PC-3 (cell line): ENCODE measurements around the gene CBX2. TPM values are rescaled to one million over a fixed set of nuclear protein-coding genes. Genes with fewer than 3 reads are reported as not detected.

Experiments used
- ATAC-seq: fragments of 200-7000 bp; cut with Tn5 transposase; 2 replicates; pipeline ENCODE4 v1.9.1; 2020; ENCODE audit warnings: mild to moderate bottlenecking, moderate library complexity
- BruUV-seq: library from RNA; stranded (reverse); fragments of 400-500 nt; replicated peaks from 2 replicates; lab custom pipeline; 2021; lab: Mats Ljungman, UMichigan
- CTCF ChIA-PET: fragments of 300-600 bp; sonication (Branson Sonifier 250); formaldehyde crosslinking; loops from one replicate; lab custom pipeline; 2022; ENCODE audit warnings: antibody characterized with exemption; lab: Charles Lee
- POLR2A ChIA-PET: fragments of 300-600 bp; sonication (Branson Sonifier 250); formaldehyde crosslinking; loops from one replicate; lab custom pipeline; 2022; ENCODE audit warnings: antibody characterized with exemption; ENCODE audit not compliant: unreplicated experiment; lab: Charles Lee
- DNase-seq: peaks from one replicate; pipeline ENCODE4 v3.0.0-alpha.2; 2015
- H2AFZ ChIP-seq: fragments of 300-600 bp; sonication (generic); 2 replicates; pipeline ENCODE4 v1.6.0; 2016; ENCODE audit warnings: antibody characterized with exemption, low read length
- H3F3A ChIP-seq: fragments of 300-600 bp; sonication (generic); one replicate; pipeline ENCODE4 v1.6.0; 2017; ENCODE audit warnings: antibody characterized with exemption, low read length, control low read depth, mild to moderate bottlenecking; ENCODE audit not compliant: unreplicated experiment
- H3K27ac ChIP-seq: fragments of 300-600 bp; sonication (generic); 2 replicates; pipeline ENCODE4 v1.5.1; 2016; ENCODE audit warnings: mild to moderate bottlenecking, low read length
- H3K27me3 ChIP-seq: fragments of 300-600 bp; sonication (generic); 2 replicates; pipeline ENCODE4 v1.6.1; 2016; ENCODE audit warnings: low read length, mixed read lengths
- H3K36me3 ChIP-seq: fragments of 300-600 bp; sonication (generic); 2 replicates; pipeline ENCODE4 v1.6.1; 2016; ENCODE audit warnings: low read depth, mixed run types, low read length, mixed read lengths
- H3K4me1 ChIP-seq: fragments of 300-600 bp; sonication (generic); 2 replicates; pipeline ENCODE4 v1.5.1; 2016; ENCODE audit warnings: low read length; ENCODE audit not compliant: insufficient read depth
- H3K4me2 ChIP-seq: fragments of 300-600 bp; sonication (generic); 2 replicates; pipeline ENCODE4 v1.6.0; 2016; ENCODE audit warnings: low read length
- H3K4me3 ChIP-seq: fragments of 300-600 bp; sonication (generic); 2 replicates; pipeline ENCODE4 v1.5.1; 2016; ENCODE audit warnings: mild to moderate bottlenecking, low read length, mixed read lengths
- H3K79me2 ChIP-seq: fragments of 300-600 bp; sonication (generic); 2 replicates; pipeline ENCODE4 v1.6.1; 2017; ENCODE audit warnings: low read length, mixed read lengths
- H3K9ac ChIP-seq: fragments of 300-600 bp; sonication (generic); 2 replicates; pipeline ENCODE4 v1.6.0; 2016; ENCODE audit warnings: mild to moderate bottlenecking, low read length
- H3K9me2 ChIP-seq: fragments of 300-600 bp; sonication (generic); replicated peaks from 2 replicates; pipeline ENCODE4 v1.6.1; 2016; ENCODE audit warnings: mixed run types, low read length, mixed read lengths
- H3K9me3 ChIP-seq: fragments of 300-600 bp; sonication (generic); 2 replicates; pipeline ENCODE4 v1.6.1; 2016; ENCODE audit warnings: low read length, mixed read lengths
- H4K20me1 ChIP-seq: fragments of 300-600 bp; sonication (generic); 2 replicates; pipeline ENCODE4 v1.6.1; 2016; ENCODE audit warnings: low read length, mixed read lengths
- EZH2 ChIP-seq: fragments of 300-600 bp; sonication (generic); IDR thresholded peaks from one replicate; pipeline ENCODE4 v1.6.1; 2017; ENCODE audit warnings: antibody characterized with exemption, mild to moderate bottlenecking, low read length; ENCODE audit not compliant: unreplicated experiment
- EZH2phosphoT487 ChIP-seq: fragments of 300-600 bp; sonication (generic); IDR thresholded peaks from 2 replicates; pipeline ENCODE4 v1.6.1; 2018; ENCODE audit warnings: mild to moderate bottlenecking, antibody characterized with exemption, low read length, borderline replicate concordance
- intact Hi-C: fragments of 100-400 bp; cut with micrococcal nuclease; formaldehyde crosslinking; loops from 2 replicates; pipeline ENCODE4 v1.9.0; 2023
- total RNA-seq: library from RNA; depleted of rRNA; stranded (reverse); fragments of >200 nt; gene quantifications from 2 replicates; pipeline ENCODE4 v1.2.3, GENCODE V29; 2014
- TF ChIP-seq, protein P1 (sequence below): fragments of 300-600 bp; sonication (generic); conservative IDR thresholded peaks from 2 replicates; pipeline ENCODE4 v1.5.1; 2017; ENCODE audit warnings: antibody characterized with exemption, low read depth, mild to moderate bottlenecking, low read length

The CBX2 gene
- total RNA-seq, 1 experiment from 2014 or later = 39.2 TPM

DNA sequence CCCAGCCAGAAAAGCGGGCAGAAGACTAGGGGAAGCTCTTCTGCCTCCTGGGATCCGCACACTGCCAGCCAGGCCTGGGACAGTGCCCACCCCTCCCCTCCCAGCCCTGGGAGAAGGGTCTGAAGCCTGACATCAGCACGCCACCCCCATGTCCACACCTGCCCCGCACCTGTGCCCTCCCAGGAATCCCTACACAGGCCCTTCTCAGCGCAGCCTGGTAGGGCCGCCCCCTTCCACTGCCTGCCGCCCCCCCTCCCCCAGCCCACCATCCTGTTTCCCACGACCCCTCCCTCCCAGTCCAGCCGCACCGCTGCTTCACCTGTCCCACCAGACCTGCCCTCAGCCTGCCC lies 36.6 kb upstream of the CBX2 start:
- H3K27ac ChIP-seq = no peak overlapping the region
- H3F3A ChIP-seq = no peaks in the 10 kb centered on the region
- POLR2A ChIA-PET = no interaction called here
- H3K79me2 ChIP-seq = no peaks in the 10 kb centered on the region
- no peaks in the 10 kb centered on the region for H4K20me1 ChIP-seq
- H3K36me3 ChIP-seq = no peaks in the 10 kb centered on the region
- CTCF ChIA-PET = interaction anchor here (0.6 to 2.1 kb wide), 7 partner anchors 30 to 247 kb away, joined by 3 to 6 read pairs (median 4); no protein-coding TSS in a partner anchor
- TF ChIP-seq EZH2phosphoT487 (no peak), EZH2 (no peak)
- TF ChIP-seq, protein P1, sequence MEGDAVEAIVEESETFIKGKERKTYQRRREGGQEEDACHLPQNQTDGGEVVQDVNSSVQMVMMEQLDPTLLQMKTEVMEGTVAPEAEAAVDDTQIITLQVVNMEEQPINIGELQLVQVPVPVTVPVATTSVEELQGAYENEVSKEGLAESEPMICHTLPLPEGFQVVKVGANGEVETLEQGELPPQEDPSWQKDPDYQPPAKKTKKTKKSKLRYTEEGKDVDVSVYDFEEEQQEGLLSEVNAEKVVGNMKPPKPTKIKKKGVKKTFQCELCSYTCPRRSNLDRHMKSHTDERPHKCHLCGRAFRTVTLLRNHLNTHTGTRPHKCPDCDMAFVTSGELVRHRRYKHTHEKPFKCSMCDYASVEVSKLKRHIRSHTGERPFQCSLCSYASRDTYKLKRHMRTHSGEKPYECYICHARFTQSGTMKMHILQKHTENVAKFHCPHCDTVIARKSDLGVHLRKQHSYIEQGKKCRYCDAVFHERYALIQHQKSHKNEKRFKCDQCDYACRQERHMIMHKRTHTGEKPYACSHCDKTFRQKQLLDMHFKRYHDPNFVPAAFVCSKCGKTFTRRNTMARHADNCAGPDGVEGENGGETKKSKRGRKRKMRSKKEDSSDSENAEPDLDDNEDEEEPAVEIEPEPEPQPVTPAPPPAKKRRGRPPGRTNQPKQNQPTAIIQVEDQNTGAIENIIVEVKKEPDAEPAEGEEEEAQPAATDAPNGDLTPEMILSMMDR = no peak
- no peak for ATAC-seq
- H3K9me3 ChIP-seq = no peaks in the 10 kb centered on the region
- peaks cover 30% of the 10 kb centered on the region for H3K4me1 ChIP-seq
- no peaks in the 10 kb centered on the region for H3K9me2 ChIP-seq
- H3K4me2 ChIP-seq = peak overlapping the region; percentile 87
- H3K4me3 ChIP-seq = peak overlapping the region; percentile 59; the same call in 1 of the 2 replicates
- no TSS peak for BruUV-seq
- no peak overlapping the region for H3K9ac ChIP-seq
- no peak for DNase-seq
- H2AFZ ChIP-seq = peak overlapping the region; percentile 71; the same call in 1 of the 2 replicates
- H3K27me3 ChIP-seq = no peaks in the 10 kb centered on the region
- intact Hi-C loops = loop anchor here (5.0 to 10.0 kb wide), 2 partner anchors 93 to 176 kb away; partner anchors contain the start of gene CBX4

DNA sequence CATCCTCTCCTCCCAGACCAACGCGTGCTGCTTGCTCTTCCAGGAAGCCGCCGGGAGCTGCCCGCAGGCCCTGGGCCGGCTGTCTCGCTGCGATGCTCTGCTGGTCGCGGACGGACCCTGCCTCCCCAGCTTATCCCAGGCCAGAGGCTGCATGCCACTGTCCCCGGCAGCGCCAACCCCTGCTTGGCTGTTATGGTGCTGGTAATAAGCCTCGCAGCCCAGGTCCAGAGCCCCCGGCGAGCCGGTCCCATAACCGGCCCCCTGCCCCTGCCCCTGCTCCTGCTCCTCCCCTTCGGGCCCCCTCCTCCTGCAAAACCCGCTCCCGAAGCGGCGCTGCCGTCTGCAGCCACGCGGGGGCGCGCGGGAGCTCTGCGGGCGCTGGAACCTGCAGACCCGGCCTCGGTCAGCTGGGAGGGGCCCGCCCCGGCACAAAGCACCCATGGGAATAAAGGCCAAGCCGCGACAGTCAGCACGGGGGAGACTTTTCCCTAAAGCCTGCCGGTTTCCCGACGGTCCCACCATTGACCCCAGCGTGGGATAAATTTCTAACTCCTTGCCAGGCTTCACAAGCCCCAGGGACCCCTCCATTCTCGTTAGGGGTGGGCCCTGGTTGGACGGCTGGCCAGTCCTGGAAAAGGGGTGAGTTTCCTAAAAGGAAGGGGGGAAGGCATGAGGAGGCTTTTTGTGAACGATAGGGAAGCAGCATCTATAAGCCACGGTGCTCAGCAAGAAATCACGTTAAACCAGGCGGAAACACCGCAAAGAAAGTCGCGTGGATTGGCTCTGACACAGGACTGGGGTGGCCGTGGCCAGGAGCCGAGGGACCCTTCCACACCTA lies 36.0 kb upstream of the CBX2 start:
- no peak overlapping the region for H3K9ac ChIP-seq
- no peaks in the 10 kb centered on the region for H4K20me1 ChIP-seq
- TF ChIP-seq EZH2phosphoT487 = no peak
- TF ChIP-seq, protein P1 = peak; percentile 98
- H2AFZ ChIP-seq = peak overlapping the region; percentile 71
- no peaks in the 10 kb centered on the region for H3K36me3 ChIP-seq
- POLR2A ChIA-PET = interaction anchor here (0.6 to 0.7 kb wide), 2 partner anchors 166 to 249 kb away, joined by 5 read pairs; no protein-coding TSS in a partner anchor
- H3K4me1 ChIP-seq = peaks cover 36% of the 10 kb centered on the region
- H3K4me3 ChIP-seq = peak overlapping the region; percentile 59
- H3K27me3 ChIP-seq = no peaks in the 10 kb centered on the region
- no peaks in the 10 kb centered on the region for H3K9me2 ChIP-seq
- DNase-seq (peak; percentile 87), ATAC-seq (peak; percentile 64)
- BruUV-seq = no TSS peak
- intact Hi-C loops = loop anchor here (5.0 to 10.0 kb wide), 2 partner anchors 93 to 175 kb away; partner anchors contain the start of gene CBX4
- H3K4me2 ChIP-seq = peak overlapping the region; percentile 87
- H3K79me2 ChIP-seq = no peaks in the 10 kb centered on the region
- no peaks in the 10 kb centered on the region for H3F3A ChIP-seq
- CTCF ChIA-PET = interaction anchor here (0.6 to 2.1 kb wide), 11 partner anchors 20 to 743 kb away, joined by 3 to 6 read pairs (median 4); no protein-coding TSS in a partner anchor
- H3K9me3 ChIP-seq = no peaks in the 10 kb centered on the region
- no peak overlapping the region for H3K27ac ChIP-seq
